HG03565 (cell line): ENCODE results near the gene TPCN2.

Experiments used
- ATAC-seq: cut with Tn5 transposase; IDR thresholded peaks from one replicate; pipeline ENCODE4 v1.9.1; 2021; ENCODE audit warnings: mild to moderate bottlenecking, moderate library complexity; ENCODE audit not compliant: unreplicated experiment

The TPCN2 gene

DNA sequence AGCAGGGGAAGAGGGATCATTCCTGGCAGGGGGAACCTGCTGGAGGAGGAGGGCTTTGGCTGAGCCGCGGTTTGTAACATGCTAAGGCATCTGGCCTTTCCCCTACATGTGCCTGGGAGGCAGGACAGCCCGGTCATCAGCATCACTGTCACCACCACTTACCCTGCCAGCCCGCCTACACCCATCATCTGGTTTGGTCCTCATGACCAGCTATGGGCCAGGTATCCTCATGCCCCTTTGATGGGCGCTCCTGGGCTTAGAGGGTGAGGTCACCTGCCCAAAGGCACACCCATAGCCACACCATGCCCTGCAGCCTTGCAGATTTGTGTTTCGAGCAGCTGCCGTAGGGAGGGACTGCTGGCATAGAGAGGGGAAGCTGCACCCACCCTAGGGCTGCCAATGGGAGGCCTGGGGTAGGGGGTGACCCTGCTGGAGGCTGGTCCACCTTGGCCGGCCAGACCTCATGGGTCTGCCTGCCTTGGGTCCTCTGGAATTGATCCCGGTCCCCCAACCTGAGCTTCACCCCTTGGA is 38.3 kb upstream of the TPCN2 start:
- ATAC-seq: no peak

DNA sequence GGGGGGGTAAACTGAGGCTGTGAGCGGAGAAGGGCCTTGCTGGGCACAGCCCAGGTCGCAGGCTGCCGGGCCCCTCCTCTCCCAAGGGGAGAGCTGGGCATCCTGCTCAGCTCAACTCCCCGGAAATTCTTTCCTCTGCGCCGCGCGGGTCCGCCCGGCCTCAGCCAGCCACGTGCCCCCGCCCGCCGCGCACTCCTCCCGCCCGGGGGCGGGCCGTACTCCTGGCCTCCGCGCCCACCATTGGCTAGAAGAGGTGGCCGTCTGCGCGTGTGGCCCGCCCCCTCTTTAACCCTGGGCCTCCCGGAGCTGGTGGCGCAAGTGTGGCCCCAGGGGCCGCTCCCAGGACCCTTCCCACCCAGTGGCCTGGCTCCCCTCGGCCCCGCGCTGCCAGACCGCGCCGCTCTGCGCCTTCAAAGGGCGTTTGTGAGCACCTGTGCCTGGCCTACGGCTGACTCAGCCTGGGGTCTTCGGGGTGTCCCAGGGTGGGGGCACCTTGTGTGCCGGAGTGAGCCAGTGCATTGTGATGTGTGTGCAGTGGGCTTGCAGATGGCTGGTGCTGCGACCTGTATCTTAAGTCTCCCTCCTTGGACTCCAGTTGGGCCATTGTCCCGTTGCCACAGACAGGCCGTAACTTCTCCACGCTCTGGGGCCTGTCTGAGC is 37.6 kb upstream of the TPCN2 start:
- ATAC-seq: no peak

DNA sequence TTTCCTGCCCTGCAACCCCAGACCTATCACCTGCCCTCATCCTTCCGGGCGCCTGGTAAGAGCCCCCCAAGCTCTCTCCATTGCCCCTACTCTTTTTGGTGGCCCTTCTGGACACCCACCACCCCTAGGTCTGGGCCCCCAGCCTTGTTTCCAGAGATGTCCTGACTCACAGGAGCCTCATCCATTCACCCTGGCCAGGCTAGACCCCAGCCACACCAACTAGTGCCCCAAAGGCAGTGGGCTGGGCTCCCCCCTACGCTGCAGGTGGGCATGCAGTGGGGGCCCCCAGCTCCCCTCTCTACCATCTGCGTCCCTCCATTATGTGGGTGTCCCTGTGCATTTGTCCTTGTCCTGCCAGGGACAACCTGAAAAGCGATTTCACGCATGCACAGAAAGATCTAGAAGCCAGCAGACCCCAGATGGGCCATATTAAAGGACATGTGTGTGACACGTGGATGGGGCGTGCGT is 37.1 kb upstream of the TPCN2 start:
- no peak for ATAC-seq

DNA sequence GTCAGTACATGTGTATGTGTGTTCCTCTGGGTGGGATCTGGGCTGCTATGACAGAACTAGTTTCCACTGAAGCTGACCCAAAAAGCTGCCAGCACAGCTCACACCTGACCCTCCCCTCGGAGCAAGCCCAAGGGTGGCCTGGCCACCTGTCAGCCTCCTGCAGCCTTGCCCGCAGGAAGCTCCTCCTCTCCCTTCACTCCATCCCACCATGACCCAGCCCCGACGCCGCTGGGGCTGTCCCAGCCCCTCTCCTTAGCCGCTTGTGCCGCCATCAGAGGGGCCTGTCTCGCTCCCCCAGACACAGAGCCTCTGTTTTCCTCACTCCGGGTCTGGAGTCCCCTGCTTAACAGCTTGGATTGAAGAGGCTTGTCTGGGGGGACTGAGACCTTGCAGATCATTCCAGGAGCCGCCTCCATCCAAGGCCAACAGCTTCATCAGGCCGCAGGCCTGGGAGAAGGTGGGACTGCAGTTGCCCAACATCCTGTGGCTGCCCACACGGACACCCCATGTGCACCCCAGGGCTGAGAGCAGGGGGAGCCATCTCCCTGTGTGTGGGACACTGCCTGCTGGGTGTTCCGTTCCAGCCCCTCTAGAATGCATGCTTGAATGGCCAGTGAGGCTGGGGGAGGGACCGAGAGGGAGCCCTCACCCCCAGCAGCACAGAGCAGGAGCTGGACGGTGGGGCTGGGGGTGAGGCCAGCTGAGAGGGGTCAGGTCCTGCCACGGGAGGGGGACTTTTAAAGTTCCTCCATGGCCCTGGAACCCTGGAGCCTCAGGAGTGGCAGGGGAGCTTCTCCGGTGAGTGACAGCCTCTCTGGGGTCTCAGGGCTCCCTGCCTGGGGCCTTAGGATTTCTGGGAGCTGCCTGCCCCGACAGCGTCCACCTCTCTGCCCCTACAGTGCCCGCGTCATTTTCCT is 36.4 kb upstream of the TPCN2 start:
- no peak for ATAC-seq

DNA sequence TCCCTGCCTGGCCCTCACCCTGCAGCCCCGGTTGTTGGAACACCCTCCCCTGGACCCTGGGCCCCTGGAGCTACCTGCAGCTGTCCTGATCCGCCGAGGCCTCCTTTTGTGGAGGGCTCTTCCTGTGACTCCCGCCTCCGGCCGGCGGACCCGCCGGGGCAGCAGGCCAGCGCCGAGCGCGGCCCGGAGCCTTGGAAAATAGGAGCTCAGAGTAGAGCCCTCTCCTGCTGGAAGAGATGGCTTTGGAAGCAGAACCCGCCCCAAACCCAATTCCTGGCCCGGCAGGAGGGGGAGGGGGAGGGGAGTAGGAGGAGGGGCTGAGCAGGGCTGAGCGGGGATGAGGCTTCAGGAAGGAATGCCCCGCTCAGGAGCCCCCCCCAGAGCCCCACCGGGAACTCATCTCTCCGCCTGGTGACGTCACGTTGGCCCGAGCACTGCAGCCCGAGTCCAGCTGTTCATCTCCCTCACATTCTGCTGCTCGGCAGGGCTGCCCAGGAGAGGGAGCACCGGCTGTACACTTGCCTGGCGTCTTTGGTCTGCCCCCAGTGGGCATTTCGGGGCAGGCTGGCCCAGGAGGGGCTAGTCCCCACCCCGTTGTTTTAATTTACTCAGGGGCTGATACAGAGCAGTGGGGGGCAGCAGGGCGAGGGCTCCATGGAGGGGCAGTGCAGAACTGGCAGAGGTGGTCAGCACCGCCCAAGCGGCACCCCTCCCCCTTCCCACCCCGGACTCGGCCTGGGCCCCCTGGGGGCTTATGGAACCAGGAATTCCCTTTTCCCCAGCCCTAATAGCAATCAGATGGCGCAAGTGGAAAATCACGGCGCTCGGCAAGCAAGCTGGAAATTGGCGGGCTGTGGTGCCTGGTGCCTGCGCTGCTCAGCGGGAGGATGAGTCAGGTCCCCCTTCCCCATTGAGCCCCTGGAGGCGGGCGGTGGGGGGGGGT is 35.5 kb upstream of the TPCN2 start, which contains the start of gene MRGPRF:
TSS of gene MRGPRF (minus strand) at position 238 of the 943 bp plus-strand sequence. CDS start 3,345 bp downstream, outside the sequence.
- ATAC-seq: no peak

DNA sequence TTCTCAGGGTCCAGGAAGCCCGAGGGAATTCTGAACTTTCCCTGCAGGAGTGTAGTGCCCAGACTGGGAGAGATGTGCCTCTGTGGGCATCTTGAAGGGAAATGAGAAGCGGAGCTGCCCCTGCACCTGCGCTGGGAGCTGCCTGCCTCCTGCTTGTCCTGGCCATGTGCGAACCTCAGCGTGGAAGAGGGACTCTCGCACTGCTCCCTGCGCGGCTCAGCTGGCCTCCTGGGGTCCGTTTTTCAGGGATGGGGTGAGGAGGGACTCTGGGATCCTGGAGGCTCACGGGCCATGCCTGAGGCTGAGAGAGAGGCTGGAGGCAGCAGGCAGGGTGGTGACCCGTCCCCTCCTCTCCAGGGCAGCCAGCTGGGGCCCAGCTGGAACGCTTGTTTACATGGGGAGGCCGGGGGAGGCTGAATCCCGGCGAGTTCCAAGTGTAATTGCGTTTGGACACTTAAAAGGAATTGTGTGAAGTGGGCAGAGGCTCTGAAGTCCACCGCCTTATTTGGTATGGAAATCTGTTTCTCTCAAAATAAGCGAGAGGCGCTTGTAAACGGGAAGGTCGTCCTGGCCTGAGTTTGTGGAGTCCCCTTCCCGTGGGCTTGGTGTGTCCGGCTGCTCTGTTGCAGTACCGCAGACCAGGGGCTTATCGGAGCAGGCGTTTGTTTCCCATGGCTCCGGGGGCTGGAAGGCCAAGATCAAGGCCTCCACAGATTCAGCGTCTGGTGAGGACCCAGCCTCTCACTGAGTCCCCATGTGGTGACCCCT is 34.5 kb upstream of the TPCN2 start:
- no peak for ATAC-seq

DNA sequence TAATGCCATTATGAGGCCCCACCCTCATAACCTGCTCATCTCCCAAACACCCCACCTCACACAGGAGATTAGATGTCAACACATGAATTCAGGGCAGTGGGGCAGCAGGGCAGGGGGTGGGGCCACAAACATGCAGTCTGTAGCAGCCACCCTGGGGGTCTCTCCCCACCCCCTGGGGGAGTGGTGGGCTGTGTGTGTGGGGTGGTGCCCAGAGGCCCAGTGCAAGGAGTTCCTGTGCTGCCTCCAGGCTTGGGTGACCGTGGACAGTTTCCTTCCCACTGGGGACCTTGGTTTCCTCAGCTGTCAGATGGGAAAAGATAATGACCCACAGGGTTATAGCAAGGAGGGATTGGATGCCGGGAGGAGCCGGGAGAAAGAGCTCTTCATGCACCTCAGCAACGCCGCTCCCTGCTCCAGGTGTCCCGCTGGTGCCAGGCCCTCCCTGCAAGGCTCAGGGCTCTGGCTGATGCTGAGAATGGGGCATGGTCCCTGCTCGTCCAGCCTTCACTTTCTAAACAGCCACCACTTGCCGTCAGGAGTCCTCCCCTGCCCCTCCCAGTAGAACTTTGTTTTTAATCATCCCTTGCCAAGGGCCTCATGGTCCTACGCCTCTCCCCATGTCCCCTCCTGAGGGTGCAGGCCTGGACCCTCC is 33.7 kb upstream of the TPCN2 start:
- ATAC-seq: no peak

DNA sequence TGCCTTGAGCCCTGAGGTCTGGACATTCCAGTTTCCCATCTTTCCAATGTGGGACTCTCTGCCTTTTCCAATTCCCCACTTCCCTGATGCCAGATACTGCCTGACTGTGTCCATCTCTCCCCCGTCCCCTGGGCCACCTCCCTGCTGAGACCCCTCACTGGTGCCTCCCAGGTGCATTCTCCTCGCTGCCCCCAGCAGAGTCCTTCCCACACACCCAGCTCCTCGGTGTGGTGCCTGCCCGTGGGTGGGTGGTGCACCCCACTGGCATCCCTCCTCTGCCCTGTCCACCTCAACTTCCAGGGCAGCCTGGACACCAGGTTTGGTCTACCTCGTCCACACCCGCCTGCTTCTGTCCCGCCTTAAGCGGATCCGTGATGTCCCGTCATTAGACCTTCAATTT is 30.8 kb upstream of the TPCN2 start:
- no peak for ATAC-seq

DNA sequence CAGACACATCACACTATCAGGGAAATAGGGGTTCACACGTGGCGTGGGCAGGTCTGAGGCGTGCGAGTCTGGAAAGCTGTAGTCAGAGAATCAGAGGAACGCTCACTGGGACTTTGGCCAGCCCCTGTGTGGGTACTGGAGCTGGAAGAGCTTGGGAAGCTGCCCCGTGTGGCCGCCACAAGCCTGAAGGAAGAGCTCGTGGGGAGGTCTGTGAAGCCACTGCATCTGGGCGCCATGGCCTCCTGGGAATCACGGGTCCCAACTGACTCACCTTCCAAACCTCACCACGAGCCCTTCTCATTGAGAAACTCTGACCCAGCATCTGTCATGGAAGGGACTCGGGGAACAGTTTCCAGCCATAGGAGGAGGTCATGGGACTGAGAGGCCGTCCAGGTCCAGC is 29.8 kb upstream of the TPCN2 start:
- no peak for ATAC-seq

DNA sequence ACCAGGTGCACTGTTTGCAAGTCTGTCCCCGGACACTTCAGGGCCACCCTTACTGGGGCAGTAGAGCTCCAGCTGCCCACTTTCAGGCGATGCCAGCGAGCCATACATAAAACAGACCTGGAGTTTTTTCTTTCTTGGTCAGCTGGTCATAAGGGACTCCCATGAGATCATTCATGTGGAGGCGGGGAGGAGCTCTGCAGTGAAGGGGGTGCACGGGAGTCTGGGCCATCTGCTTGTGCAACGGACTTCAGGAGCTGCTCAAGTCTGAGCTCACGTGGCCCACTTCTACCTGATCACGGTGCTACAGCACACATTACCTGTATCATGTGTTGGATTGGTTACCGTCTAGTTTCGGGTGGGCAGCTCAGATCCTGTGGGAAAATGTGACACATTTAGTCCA is 26.5 kb upstream of the TPCN2 start:
- ATAC-seq: no peak

DNA sequence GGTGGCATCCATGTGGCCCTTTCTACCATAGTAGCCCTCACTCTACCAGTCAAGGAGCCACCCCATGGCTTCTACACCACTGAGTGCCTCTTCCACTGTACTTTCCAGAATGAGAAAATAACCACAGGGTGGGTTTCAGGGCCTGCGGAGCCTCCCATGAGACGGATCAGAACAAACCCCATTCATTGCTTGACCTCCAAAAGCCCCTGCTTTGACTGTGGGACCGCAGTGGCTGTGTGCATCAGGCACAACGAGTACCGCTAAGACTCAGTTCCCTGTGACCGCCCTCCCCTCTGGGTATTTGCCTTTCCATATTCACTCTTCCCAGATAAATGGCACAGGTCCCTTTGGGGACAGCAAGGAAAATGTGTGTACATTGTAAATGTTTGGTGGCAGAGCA is 24.2 kb upstream of the TPCN2 start:
- no peak for ATAC-seq

DNA sequence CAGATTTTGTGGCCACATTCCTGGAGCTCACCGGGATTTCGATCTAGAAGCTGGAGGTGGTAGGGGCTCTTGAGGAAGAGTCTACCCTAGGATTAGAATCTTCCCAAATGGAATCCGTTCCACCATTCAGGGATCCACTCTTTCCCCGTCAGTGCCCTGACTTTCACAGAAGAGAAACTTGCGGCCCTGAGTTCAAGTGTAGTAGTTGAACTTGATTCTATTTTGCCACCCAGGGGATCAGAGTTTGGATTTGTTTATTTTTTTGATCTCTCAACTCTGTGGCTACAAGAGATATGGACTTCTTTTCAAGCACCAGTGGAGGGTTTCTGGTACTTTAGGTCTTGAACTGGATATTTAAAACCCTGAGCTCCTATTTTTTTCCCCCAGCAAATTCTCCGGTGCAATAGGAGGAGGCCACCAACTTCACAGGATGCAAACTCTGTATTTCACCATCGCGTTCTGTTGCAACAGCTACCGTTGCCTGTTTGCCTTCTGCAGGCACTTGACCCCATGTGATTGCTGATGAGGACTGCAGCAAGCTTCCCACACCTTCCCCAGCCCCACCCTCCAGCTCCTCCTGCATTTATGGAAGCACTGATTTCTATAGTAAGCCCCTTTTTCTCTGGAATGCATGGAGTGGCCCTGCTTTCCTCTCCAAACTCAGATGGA is 20.9 kb upstream of the TPCN2 start:
- ATAC-seq: no peak

DNA sequence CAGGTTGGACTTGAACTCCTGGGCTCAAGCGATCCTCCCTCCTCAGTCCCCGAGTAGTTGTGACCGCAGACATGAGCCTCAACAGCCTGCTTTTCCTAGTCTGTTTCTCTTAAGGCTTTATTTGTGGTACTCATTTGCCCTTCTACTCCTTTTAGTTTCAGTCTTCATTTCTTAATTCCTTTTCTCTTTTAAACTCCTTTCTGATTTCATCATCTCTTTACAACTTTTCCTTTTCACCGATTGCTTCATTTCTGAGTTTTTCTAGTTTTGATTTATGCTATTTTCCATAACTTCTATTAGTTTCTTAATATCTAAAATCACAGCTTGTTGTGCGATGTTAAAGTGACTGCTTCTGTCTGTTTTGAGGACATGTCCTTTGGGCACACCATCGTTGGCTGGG is 18.4 kb upstream of the TPCN2 start:
- ATAC-seq: no peak

DNA sequence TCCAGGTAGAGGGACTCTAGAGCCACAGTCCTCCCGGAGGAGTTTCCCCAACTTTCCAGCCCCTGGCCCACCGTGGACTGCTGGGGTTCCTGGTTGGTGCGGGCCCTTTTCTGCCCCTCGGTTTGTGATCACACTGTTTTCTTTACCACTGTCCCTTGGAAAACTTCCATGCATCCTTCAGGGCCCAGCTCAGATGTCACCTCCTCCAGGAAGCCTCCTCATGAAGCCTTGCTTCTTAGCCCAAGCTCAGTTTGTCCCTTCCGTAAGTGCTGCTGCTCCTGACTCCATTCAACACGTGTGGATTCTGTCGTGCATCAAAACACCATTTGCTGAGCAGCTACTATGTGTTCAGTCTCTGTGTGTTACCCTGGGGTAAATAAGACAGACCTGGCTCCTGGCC is 15.9 kb upstream of the TPCN2 start:
- ATAC-seq: no peak

DNA sequence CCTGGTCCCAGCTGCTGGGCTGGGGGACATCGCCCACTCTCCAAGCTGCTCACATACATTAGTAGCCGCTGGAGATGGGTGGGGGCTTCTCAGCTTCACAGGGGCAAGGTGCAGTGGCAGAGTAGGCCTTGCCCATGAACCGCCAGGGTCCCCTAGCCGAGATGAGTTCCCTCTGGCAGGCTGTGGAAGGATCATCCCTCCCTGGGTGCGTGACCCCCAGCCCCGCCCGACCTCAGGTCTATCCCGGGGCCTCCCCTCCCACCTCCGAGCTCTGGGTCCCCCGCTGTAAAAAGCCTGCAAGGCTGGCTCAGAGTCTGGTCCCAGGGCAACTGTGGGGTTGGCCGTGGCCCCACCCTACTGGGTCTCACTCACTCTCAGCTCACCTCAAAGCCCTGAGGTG is 15.3 kb upstream of the TPCN2 start:
- no peak for ATAC-seq

DNA sequence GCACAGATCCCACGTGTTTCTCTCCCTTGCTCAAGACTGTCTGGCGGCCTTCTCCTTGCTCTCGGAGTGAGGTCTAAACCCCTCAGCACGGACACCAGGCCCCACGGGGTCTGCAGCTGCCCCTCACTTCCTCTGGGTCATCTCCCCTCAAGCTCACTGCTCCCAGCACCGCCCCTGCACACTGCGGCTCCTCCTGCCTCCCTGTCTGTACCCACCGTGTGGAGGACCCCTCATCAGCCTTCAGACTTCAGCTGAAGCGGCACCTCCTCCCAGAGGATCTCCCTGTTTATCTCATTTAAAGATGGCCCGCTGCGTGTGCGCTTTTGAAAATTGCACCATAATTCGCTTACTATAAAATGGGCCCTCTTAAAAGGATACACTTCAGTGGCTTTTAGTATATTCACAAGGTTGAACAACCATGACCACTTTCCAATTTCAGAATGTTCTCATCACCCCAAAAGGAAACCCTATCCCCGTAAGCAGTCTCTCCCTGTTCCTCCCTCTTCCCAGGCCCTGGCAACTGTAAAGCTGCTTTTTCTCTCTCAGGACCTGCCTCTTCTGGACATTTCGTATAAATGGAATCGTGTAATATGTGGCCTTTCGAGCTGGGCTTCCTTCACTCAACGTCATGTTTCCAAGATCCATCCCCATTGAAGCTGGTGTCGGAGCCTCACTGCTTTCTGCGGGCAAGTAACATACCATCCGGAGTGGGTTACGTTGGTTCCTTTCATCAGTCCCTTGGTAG is 14.4 kb upstream of the TPCN2 start:
- ATAC-seq: no peak

DNA sequence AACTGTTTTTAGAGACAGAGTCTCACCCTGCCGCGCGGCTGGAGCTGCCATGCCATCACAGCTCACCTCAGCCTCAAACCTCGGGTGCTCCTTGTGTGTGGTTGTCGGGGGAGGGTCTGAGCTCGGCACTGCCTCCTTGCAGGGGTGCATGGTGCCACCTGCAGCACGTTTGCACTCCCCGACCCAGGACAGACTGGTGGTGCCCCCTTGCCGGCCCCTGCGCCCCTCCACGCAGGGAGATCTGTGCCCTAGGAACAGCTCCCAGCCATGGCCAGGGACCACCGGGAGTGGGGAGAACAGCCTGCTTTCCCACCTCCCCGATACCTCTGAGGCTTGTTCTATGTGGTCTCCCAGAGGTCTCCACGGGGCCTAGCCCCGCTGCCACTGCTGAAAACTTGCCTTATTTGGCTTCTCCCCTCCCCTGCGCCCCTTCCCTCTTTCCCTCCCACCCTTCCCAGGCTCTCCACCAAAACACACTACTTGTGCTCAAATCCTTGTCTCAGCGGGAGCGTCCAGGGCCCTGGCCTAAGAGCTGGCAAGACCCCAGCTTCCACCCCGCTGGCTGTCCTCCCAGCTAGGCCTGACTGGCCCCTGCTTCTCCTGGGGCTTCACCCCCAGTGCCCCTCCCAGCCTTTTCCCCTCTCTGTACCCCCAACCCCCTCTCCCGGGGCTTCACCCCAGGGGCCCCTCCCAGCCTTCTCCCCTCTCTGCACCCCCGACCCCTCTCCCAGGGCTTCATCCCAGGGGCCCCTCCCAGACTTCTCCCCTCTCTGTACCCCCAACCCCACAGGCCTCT is 13.4 kb upstream of the TPCN2 start:
- no peak for ATAC-seq

DNA sequence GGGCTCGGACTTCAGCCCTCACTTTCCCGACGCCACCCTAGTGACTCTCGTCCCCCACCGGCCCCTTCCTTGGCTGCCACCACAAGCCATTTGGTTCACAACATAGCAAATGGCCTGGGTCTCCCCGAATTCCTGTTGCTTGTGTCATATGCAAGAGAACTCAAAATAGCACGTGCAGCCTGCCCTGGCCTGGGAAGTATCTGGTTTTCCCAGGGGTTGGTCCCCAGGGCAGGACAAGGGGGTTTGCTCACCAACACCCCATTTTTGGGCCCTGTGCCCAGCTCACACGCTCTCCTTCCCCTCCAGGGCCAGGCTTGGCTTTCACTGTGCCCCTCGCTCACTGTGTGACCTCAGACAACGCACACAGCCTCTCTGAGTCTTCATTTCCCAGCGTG is 12.8 kb upstream of the TPCN2 start:
- no peak for ATAC-seq
